HCT116 (cell line): ENCODE measurements around the gene HMG20A.

Source experiments
- CTCF ChIP-seq, 3 experiments: fragments of 200-600 bp in 1 of 3; sonication (generic) in 1 of 3; IDR thresholded peaks in 2 of 3; conservative IDR thresholded peaks in 1 of 3; 2 replicates each; pipeline ENCODE4 v1.5.1; 2012 to 2017; ENCODE audit warnings: low read depth in 2 of 3, low read length in 2 of 3, antibody characterized with exemption in 1 of 3, borderline replicate concordance in 1 of 3, control low read depth in 1 of 3, mild to moderate bottlenecking in 1 of 3, mixed read lengths in 1 of 3, mixed run types in 1 of 3, moderate library complexity in 1 of 3; ENCODE audit not compliant: insufficient read depth in 1 of 3
- POLR2A ChIP-seq: IDR thresholded peaks from 2 replicates; pipeline ENCODE4 v1.7.0; 2011; ENCODE audit warnings: borderline replicate concordance; ENCODE audit not compliant: insufficient read depth, insufficient read length; ENCODE audit errors: extremely low read depth

- TF ChIP-seq POLR2A (no peak), CTCF (IDR thresholded peaks at IDR 0.05 in 2 of 3, conservative IDR thresholded peaks at IDR 0.05 in 1 of 3; ENCODE audit: borderline replicate concordance in 1 of 3, insufficient read depth in 1 of 3, low read depth in 2 of 3, low read length in 2 of 3) (no peak)
These were observed 61.0 kb downstream of the HMG20A start for GRCh38 chr15:77481670-77482069.
